ENCODE data around the gene CENPB.

CENPB gene

DNA sequence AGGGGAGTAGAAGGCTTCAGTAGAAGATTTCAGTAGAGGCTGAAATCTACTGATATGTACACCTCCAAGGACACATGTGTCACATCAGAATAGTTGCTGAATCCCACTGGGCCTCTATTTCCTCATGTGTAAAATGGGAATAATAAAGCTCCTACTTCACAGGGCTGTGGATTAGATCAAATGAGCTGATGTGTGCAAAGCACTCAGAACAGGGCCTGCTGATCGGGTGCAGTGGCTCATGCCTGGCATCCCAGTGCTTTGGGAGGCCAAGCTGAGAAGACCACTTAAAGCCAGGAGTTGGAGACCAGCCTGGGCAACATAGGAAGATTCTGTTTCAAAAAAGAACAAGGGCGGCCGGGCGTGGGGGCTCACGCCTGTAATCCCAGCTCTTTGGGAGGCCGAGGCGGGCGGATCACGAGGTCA lies 25.7 kb upstream of the CENPB start:
- H4K20me1 ChIP-seq (ENCODE audit: insufficient read depth): no peaks in the 10 kb centered on the region
- no peak overlapping the region for H3K4me3 ChIP-seq (IDR thresholded peaks at IDR 0.05; ENCODE audit: insufficient read depth, low read depth, low read length)
- H3K27ac ChIP-seq: peak overlapping the region; percentile 76
- H3K27me3 ChIP-seq (ENCODE audit: insufficient read depth, low read depth): no peaks in the 10 kb centered on the region
- H3K9ac ChIP-seq: peak overlapping the region; percentile 49; the same call in 1 of the 2 replicates
- peak overlapping the region; percentile 44; the same call in 1 of the 2 replicates for H2AFZ ChIP-seq (ENCODE audit: low read depth)
- no peaks in the 10 kb centered on the region for H3K36me3 ChIP-seq (ENCODE audit: insufficient read depth)
- no peaks in the 10 kb centered on the region for H3K79me2 ChIP-seq (ENCODE audit: insufficient read depth, low read depth)
- TF ChIP-seq, protein P1, sequence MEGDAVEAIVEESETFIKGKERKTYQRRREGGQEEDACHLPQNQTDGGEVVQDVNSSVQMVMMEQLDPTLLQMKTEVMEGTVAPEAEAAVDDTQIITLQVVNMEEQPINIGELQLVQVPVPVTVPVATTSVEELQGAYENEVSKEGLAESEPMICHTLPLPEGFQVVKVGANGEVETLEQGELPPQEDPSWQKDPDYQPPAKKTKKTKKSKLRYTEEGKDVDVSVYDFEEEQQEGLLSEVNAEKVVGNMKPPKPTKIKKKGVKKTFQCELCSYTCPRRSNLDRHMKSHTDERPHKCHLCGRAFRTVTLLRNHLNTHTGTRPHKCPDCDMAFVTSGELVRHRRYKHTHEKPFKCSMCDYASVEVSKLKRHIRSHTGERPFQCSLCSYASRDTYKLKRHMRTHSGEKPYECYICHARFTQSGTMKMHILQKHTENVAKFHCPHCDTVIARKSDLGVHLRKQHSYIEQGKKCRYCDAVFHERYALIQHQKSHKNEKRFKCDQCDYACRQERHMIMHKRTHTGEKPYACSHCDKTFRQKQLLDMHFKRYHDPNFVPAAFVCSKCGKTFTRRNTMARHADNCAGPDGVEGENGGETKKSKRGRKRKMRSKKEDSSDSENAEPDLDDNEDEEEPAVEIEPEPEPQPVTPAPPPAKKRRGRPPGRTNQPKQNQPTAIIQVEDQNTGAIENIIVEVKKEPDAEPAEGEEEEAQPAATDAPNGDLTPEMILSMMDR (conservative IDR thresholded peaks at IDR 0.05; ENCODE audit: low read depth, low read length): no peak
- H3K4me2 ChIP-seq: no peak overlapping the region
- H3K4me1 ChIP-seq (ENCODE audit: low read depth, poor library complexity, severe bottlenecking): peaks cover 6% of the 10 kb centered on the region

DNA sequence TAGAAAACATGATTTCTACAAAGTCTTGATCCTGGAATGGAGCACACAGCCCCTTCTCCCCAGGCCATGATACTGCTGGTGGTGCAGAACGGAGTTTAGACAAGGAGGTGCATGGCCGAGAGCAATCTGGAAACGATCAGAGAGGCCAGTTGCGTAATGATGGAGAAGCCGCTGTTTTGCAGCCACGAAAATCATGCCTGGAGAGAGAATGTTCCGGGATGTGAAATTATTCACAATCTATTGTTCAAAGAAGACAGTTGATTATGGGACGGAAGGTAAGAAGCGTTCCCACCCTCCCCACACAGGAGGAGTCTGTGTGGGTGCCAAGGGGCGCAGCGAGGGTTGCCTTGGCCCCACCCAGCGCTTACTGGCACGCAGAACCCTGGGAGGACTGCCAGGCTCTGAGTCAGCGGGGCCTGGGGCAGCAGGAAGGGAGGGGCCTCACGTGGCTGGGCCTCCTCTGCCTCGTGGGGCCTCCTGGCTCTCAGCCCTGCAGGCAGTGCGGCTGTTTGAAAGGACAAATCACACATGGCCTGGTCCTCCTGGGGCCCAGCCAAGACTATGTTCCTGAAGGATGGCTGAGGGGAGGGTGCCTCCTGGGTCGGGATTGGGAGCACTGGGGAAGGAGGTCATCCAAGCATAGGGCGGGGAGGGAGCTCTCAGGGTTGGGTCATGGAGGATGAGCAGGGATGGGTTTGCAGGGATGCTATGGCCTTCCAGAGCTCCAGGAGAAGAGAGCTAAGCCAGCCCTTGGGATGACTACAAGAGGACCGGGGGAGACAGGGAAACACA lies 25.1 kb upstream of the CENPB start:
- H3K9ac ChIP-seq: peak overlapping the region; percentile 49; the same call in 1 of the 2 replicates
- H2AFZ ChIP-seq (ENCODE audit: low read depth): peak overlapping the region; percentile 44; the same call in 1 of the 2 replicates
- H3K27ac ChIP-seq: peak overlapping the region; percentile 76
- TF ChIP-seq, protein P1 (conservative IDR thresholded peaks at IDR 0.05; ENCODE audit: low read depth, low read length): no peak
- no peaks in the 10 kb centered on the region for H3K27me3 ChIP-seq (ENCODE audit: insufficient read depth, low read depth)
- H3K4me2 ChIP-seq: peak overlapping the region; percentile 41
- no peak overlapping the region for H3K4me3 ChIP-seq (IDR thresholded peaks at IDR 0.05; ENCODE audit: insufficient read depth, low read depth, low read length)
- no peaks in the 10 kb centered on the region for H4K20me1 ChIP-seq (ENCODE audit: insufficient read depth)
- no peaks in the 10 kb centered on the region for H3K36me3 ChIP-seq (ENCODE audit: insufficient read depth)
- H3K79me2 ChIP-seq (ENCODE audit: insufficient read depth, low read depth): no peaks in the 10 kb centered on the region
- peaks cover 6% of the 10 kb centered on the region for H3K4me1 ChIP-seq (ENCODE audit: low read depth, poor library complexity, severe bottlenecking)

DNA sequence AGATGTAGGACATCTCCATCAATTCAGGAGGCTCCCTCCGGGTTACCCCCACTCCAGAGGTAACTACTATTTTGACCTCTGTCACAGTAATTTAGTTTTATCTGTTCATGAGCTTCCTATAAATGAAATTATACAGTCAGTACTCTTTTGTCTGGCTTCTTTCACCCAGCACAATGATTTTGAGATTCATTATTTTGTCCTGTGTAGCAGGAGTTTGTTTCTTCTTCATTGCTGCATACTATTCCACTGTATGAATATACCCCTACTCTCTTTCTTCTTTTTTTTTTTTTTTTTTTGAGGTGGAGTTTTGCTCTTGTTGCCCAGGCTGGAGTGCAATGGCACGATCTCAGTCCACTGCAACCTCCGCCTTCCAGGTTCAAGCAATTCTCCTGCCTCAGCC lies 22.0 kb upstream of the CENPB start:
- TF ChIP-seq, protein P1 (conservative IDR thresholded peaks at IDR 0.05; ENCODE audit: low read depth, low read length): no peak
- H3K79me2 ChIP-seq (ENCODE audit: insufficient read depth, low read depth): no peaks in the 10 kb centered on the region
- no peak overlapping the region for H3K4me3 ChIP-seq (IDR thresholded peaks at IDR 0.05; ENCODE audit: insufficient read depth, low read depth, low read length)
- H3K4me1 ChIP-seq (ENCODE audit: low read depth, poor library complexity, severe bottlenecking): peaks cover 6% of the 10 kb centered on the region
- no peak overlapping the region for H2AFZ ChIP-seq (ENCODE audit: low read depth)
- no peak overlapping the region for H3K9ac ChIP-seq
- no peak overlapping the region for H3K27ac ChIP-seq
- no peaks in the 10 kb centered on the region for H3K36me3 ChIP-seq (ENCODE audit: insufficient read depth)
- H3K27me3 ChIP-seq (ENCODE audit: insufficient read depth, low read depth): no peaks in the 10 kb centered on the region
- H3K4me2 ChIP-seq: no peak overlapping the region
- no peaks in the 10 kb centered on the region for H4K20me1 ChIP-seq (ENCODE audit: insufficient read depth)

DNA sequence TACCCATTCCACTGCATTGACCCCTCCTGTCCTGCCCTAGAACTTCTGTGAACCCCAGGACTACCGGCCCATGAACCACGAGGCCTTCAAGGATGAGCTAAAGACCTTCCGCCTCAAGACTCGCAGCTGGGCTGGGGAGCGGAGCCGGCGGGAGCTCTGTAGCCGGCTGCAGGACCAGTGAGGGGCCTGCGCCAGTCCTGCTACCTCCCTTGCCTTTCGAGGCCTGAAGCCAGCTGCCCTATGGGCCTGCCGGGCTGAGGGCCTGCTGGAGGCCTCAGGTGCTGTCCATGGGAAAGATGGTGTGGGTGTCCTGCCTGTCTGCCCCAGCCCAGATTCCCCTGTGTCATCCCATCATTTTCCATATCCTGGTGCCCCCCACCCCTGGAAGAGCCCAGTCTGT lies 18.2 kb upstream of the CENPB start:
- Histone ChIP-seq H4K20me1 (ENCODE audit: insufficient read depth) (no peaks in the 10 kb centered on the region), H3K79me2 (ENCODE audit: insufficient read depth, low read depth) (no peaks in the 10 kb centered on the region), H3K36me3 (ENCODE audit: insufficient read depth) (no peaks in the 10 kb centered on the region), H3K4me1 (ENCODE audit: low read depth, poor library complexity, severe bottlenecking) (peaks cover 2% of the 10 kb centered on the region), H3K27ac (no peak overlapping the region), H3K27me3 (ENCODE audit: insufficient read depth, low read depth) (no peaks in the 10 kb centered on the region), H3K9ac (no peak overlapping the region), H3K4me2 (no peak overlapping the region), H2AFZ (ENCODE audit: low read depth) (no peak overlapping the region), H3K4me3 (IDR thresholded peaks at IDR 0.05; ENCODE audit: insufficient read depth, low read depth, low read length) (no peak overlapping the region)
- TF ChIP-seq, protein P1 (conservative IDR thresholded peaks at IDR 0.05; ENCODE audit: low read depth, low read length): no peak
